HS-5 (cell line): ENCODE measurements around the gene QPCT.
A peak's percentile ranks its signal among the peaks of the same experiment; 100 is the strongest.

Experiments used
- DNase-seq: peaks from one replicate; pipeline ENCODE4 v3.0.0-alpha.2; 2012; ENCODE audit warnings: low read depth

The QPCT gene

DNA sequence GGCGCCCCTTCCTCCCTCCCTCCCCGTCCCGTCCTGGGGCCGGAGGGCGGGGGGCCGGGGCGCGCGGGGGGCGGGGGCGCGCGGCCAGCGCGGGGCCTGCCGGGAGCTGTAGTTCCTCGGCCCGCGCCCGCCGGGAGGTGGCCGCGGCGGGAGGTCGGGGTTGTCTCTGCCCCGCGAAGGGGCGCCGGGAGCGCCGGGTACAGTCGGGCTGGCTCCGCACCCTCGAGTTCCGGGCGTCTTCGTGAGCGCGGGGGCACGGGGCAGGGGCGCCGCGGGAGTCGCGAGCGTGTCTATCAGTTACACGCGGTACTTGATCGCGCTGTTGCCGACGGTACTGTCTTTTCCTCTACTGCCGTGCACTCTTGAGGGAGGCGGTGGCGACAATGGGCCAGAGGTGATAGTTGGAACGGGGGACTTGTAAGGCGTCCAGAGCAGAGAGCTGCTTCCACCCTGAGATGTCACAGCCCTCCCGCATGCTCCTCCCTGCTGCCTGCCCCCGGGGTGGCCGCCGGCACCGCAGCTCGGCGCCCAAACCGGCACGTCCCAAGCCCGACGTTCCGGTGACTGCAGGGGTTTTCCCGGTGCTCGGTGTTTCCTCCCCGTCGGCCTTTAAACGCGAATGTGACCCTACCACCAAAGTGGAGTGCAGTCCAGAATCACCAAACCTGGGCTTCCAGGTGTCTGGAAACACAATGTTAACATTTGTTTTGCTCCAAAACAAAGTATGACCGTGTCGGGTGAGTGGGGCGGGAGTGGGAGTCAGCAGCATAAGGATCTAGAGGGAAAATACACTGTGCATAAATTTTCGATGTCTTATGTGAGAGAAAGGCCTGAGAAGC is 19.4 kb upstream of the QPCT start, which contains the start of gene PRKD3:
Gene PRKD3, minus strand, starts transcription at position 48 of the 839 bp plus-strand sequence. CDS start 8,309 bp downstream, outside the sequence.
- no peak for DNase-seq

GRCh38 chr2:37325625-37326071 is 18.8 kb upstream of the QPCT start:
- DNase-seq: no peak

DNA sequence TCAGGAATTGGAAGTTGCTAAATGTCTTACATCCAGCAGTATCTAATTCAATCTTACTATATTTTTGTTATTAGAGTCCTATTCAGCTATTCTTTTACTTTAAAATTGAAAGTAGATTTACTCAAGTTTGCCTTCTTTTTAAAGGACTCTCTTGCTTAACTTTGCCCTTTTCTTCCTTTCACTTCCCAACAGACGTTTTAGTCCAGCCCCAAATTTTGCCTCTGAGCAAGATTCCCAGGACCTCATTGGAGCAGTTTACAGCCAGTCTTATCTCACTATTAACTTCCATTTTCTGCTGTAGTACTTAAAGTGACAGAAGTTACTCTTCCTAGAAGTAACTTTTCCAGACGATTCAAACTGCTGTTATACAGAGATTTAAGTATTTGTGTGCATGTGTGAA is 18.1 kb upstream of the QPCT start:
- DNase-seq: peak; percentile 59

DNA sequence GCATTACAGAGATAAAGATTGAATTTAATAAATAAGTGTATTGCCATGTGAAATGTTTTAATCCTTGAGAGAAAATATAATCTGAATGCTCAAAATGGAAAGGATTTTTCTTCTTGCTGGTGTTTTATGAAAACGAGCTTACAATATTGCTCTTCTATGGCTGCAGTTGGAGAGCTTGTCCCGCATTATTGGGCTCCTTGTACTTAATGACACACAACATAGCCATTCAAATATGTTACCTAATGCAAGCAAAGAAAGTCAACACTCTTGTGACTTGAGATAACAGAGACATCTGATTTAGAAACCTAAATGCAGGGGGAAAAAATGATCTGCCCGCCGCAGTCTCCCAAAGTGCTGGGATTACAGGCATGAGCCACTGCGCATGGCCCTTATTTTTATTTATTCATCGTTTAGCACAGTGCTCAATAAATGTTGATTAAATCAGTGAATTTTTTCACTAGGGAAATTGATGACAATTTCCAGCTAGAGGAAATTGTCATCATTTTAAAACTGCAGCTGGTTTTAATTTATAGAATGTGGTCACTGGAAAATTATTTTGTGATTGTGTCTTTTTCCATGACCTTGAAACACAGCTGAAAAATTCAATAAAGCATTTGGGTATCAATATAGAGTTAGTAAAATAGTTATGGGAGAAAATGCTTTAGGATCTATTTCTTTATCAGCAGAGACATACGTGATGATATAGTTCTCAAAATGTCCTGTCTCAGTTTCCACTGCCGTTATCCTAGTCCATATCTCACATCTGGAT is 17.4 kb upstream of the QPCT start:
- no peak for DNase-seq

DNA sequence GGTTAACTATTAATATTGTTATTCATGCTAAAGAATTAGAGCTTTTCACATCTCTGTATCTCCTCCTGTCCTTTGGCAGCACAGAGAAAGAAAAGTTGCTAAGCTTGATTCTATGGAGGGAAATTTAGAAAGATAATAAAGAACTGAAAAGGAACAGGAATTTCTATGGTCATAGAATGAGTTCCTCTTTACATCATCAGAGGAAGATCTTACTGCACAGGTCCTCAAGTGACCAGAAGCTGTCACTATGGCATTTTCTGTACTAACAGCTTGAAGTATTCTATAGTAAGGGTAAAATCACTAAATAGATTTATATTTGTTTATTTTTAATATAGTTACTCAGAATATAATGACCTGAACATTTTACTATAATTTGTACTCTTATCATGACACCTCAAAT is 13.7 kb upstream of the QPCT start:
- DNase-seq: no peak

GRCh38 chr2:37332560-37332959 is 11.9 kb upstream of the QPCT start:
- no peak for DNase-seq

- no peak for DNase-seq
Observed at GRCh38 chr2:37333256-37333655, 11.2 kb upstream of the QPCT start.

- DNase-seq: no peak
Observed at GRCh38 chr2:37335604-37336003, 8.8 kb upstream of the QPCT start.

DNA sequence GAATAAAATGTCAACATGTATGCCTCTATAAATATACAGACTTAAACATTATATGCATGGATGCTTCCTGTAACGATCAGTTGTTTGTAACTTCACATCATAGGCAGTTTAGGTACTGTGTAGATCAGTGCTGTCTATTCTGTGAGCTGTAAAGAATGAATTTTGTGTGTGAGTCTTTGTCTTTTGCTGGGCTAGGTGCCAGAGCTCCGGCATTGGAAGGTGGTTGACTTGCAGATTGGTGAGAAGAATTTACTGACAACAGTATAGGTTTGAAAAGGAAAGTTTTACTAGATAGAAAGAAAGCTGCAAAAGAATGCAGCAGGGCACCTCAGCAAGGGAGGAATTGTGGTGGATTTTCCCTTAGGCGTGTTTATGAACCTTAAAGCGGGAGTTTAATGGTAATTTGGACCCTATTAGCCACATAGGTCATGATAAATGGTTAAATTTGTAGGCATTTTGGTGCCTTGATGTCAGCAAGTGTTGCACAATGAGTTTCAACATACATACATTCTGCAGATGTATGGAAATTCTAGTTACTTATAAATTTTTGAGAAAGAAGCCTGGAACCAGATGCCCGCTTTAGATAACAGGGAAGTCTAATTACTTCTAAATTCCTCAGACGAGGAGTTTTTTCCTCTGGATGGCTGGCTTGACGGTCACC is 6.7 kb upstream of the QPCT start:
- DNase-seq: no peak

GRCh38 chr2:37338933-37339332 is 5.5 kb upstream of the QPCT start:
- DNase-seq: no peak

DNA sequence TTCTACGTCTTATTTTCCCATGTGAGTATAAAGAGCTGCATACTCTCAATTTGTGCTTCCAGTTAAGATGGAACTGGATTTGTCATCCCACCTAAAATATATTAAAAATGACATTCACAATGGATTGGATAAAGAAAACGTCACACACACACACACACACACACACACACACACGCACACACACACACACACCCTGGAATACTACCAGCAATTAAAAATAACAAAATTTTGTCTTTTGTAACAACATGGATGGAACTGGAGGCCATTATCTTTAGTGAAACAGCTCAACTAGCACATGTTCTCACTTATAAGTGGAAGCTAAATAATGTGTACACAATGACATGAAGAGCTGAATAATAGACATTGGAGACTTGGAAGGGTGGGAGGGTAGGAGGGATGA is 3.8 kb upstream of the QPCT start:
- DNase-seq: no peak

DNA sequence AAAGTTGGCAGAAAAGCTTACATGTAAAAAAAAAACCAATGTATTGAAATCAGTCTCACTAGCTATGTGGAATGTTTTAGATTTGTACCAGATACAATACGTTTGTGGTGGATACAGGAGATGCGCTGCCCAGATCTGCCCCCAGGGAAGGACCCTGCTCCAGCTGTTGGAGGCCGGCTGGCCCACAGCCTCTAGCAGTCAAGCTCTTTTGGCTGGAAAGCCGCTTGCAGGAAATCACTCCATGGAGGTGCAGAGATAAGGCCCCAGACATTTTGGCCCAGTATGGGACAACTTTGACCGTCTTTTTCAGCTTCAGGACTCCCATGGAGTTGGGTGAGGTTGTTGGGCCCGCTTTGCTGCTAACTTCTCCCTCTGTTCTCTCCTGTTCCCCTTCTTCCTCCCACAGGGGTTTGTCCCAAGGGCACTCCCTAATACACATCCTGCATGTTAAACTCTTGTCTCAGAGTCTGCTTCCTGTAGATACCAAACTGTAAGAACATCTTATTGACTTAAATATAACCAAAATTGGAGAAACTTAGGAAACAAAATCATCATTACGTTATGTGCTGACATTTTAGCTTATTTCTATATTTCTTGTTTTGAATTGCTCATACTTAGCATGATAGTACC is 1.7 kb upstream of the QPCT start:
- no peak for DNase-seq

- no peak for DNase-seq
Observed at GRCh38 chr2:37343537-37344434, 644 bp upstream of the QPCT start.

DNA sequence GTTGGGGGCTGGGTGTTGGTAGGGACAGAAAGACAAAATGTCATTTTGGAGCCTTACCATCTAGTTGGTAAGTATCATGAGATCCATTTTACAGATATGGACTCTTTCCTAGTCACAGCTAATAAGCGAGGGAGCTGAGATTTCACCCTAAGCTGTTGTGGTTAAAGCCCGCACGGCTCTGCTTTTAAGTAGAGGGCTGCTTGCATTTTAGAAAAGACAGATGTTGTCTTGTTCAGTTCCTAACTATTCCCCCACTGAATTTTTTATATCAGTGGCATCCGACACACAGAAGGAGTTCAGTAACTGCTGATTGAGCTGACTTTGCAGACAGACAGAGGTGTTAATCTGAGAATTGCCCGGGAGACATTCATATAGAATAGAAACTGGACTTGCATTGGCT is 3.7 kb downstream of the QPCT start:
- no peak for DNase-seq

DNA sequence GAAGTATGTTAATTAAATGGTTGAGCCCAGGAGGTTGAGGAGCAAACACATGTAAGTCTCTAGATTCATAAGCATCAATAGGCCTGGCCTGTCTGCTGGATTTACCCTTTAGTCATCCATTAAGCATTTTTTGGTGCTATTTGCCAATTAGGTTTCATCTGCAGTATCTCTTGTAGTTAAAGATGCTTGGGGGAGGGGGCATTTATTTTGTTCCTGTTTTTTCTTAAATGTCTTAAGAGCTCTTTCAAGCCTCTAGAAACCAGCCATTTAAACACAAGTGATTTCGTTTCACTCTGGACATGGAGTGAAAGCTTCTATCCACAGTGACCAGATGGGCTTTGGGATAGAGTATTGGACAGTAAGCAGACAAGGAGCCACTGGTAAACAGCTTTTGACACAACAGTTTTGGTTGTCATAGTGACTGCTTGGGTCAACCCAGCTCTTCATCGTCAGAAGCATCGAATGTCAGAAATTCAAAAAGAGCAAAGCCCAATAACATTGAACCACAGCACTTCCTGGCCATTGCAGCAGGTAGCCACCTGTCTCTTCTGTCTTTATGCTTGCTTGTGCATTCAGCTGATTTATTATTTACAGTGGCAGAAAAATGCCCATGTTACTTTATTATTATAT is 4.9 kb downstream of the QPCT start:
- DNase-seq: no peak

DNA sequence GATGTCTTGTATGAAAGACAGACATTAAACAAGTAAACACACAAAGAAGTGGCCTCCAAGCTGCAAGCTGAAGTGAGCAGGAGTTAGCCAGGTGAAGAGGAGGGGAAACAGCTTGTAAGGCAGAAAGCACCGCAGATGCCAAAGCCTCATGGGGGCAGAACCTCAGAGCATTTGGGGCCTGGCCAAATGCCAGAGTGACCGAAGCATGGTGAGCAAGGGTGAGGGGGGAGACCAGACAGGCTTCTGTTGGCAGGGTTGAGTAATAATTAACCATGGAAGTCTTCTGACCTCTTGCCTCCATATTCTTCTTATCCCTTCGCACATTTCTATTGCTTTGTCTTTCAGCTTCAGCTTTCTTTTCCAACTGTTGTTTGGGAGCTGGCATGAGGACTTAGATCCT is 5.6 kb downstream of the QPCT start:
- no peak for DNase-seq

DNA sequence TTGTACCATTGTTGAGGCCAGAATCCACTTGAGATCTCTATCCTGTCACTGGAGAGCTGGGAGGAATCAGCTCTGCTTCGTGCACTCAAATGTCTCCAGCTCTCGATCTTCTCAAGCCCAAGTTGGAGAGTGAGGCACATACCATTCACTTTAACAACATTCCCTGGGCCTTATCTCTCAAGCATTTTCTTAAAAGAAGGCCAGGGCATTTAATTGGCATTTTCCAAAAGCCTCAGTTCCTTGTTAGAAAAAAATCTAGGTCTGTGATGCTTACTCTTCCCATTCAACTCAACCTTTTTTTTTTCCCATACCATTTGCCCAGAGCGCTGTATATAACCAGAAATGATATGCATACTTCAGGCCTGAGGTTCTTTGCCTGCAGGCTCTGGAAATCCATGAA is 10.1 kb downstream of the QPCT start:
- no peak for DNase-seq

DNA sequence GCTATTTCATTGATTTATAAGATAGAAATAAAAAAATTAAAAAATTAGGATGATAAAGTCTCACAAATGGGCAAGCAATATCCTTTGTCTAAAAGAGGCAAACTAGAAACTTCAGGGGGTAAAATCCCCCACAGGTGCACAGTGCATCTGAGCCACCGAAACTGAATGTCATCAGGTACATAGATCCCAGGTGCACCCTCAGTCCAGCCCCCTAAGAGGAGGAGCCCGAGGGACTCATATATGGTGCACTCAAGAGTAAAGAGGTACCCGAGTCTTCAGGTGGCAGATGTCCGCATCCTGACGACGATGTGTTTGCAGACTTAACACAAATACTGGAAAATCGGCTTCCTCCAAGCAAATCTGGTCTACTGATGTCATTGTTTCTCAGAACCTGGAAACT is 11.3 kb downstream of the QPCT start:
- DNase-seq: no peak

- DNase-seq: no peak
Observed at GRCh38 chr2:37356299-37356698, 11.9 kb downstream of the QPCT start.

GRCh38 chr2:37357069-37357468 is 12.6 kb downstream of the QPCT start:
- DNase-seq: no peak

DNA sequence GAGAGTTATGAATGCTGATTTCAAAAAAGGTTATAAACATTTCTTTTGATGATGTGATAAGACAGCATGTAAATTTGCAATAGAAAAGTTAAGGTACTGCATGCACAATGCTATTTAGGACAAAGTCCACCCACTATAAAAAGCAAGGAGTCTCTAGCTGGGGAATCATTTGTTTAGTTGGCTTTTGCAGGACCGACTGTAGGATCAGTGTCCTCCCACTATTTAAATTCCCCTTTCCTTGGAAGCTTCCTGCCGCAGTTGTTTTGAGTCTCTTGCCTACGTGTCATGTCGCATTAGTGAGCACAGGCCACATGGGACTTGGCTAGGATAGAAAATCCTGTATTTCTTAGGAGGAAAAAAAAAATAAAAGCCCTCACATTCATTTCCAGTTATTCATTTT is 13.1 kb downstream of the QPCT start:
- no peak for DNase-seq
